Immature natural killer cell (primary cell): ENCODE results near the gene AK2. TPM values are rescaled to one million over a fixed set of nuclear protein-coding genes. Genes with fewer than 3 reads are reported as not detected.

ENCODE experiments used
- DNase-seq, 3 donors: peaks; one replicate each; pipeline ENCODE4 v3.0.0; 2022; ENCODE audit warnings: mixed read lengths in 1 of 3
- H3K27ac Mint-ChIP-seq, 6 donors: one replicate each; pipeline ENCODE4 v1.8.0; 2020; ENCODE audit warnings: mixed read lengths in 6 of 6, mild to moderate bottlenecking in 5 of 6, inconsistent platforms in 4 of 6, moderate library complexity in 3 of 6
- H3K27me3 Mint-ChIP-seq, 3 donors: one replicate each; pipeline ENCODE4 v1.8.0; 2020 to 2021; ENCODE audit warnings: low read depth in 3 of 3, mild to moderate bottlenecking in 3 of 3, mixed read lengths in 3 of 3, moderate library complexity in 3 of 3, inconsistent platforms in 1 of 3
- H3K36me3 Mint-ChIP-seq, 3 donors: one replicate each; pipeline ENCODE4 v1.8.0; 2020; ENCODE audit warnings: mixed read lengths in 3 of 3, inconsistent platforms in 2 of 3, mild to moderate bottlenecking in 2 of 3
- H3K4me1 Mint-ChIP-seq, 2 donors: one replicate each; pipeline ENCODE4 v1.8.0; 2020; ENCODE audit warnings: inconsistent platforms in 2 of 2, mild to moderate bottlenecking in 2 of 2, mixed read lengths in 2 of 2, moderate library complexity in 1 of 2
- H3K4me3 Mint-ChIP-seq, 5 donors: one replicate each; pipeline ENCODE4 v1.8.0; 2020; ENCODE audit warnings: mild to moderate bottlenecking in 5 of 5, mixed read lengths in 5 of 5, inconsistent platforms in 3 of 5, moderate library complexity in 3 of 5
- H3K9me3 Mint-ChIP-seq, 6 donors: one replicate each; pipeline ENCODE4 v1.8.0; 2020; ENCODE audit warnings: mild to moderate bottlenecking in 6 of 6, mixed read lengths in 6 of 6, inconsistent platforms in 4 of 6, moderate library complexity in 3 of 6
- polyA plus RNA-seq, 3 donors: library from polyadenylated mRNA; unstranded; fragments of 300-500 nt; fragmentation: Illumina TruSeq; gene quantifications; one replicate each; pipeline ENCODE4 v1.2.3, GENCODE V29; 2021

AK2 gene
- polyA plus RNA-seq, 3 donors from 2014 or later: 138 to 174 (median 143) TPM

DNA sequence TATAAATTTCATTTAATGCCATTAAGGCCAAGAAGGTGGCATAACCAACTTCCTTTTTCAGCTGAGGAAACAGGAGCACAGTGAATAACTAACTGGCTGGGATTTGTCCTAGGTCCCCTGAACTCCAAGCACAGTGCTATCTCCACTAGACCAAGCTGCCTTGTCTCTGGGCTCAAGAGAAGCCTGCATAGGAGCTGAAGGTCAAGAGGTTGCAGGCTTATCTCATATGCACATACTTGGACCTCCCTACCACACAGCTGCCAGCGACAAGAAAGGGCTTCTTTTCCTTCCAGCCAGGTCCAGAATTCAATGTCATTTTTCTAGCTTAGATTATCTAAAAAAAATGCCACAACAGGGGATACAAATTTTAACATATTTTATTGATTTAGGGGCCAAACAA lies 27.1 kb downstream of the AK2 start:
- Mint-ChIP-seq H3K27me3 (no peaks in the 10 kb centered on the region), H3K4me3 (no peak overlapping the region), H3K27ac (peak overlapping the region in 1 of 6 donors; percentile 24), H3K4me1 (no peaks in the 10 kb centered on the region), H3K9me3 (peaks cover 0 to 2% (median 0%) of the 10 kb centered on the region in 6 donors), H3K36me3 (peaks cover 40 to 68% (median 43%) of the 10 kb centered on the region in 3 donors)
- no peak for DNase-seq

DNA sequence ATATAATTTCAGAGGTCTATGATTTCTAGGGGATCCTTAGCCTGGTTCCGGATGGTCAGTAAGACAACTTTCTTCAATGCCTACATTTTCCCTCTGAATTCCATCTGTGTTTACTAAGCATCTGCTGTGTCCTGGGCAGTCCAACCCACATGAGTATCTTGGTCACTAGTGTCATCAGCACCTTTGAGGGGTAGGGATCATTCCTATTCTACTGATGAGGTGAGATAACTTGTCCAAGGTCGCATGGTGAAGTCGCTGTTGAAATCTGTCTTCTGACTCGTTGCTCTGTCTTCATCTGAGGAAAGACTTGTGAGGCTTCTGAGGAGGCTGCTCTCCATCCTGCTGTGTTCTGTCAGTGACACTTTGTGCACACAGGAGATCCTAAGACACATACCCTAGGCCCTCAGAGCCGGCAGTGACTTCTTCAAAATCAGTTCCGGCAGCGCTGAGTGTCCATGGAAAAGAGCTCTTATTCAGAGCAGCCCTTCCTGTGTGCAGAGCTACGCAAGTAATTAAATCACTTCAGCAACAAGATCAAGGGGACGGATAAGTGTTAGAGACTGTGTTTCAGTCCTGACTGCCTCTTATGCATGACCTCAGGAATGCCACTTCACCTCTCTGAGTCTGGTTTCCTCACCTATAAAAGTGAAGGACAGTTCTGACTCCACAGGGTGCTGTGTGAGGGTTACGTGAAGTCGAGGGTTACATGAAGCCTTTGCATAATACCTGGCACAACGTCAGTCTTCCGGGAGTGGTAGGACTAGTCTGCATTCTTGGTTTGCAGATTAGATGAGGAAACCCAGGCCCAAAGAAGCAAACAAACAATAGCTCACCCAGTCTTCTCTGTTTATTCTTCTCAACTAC lies 28.4 kb downstream of the AK2 start:
- Mint-ChIP-seq H3K27me3 (no peaks in the 10 kb centered on the region), H3K27ac (peak overlapping the region in 1 of 6 donors; percentile 20), H3K9me3 (peaks cover 0 to 2% (median 0%) of the 10 kb centered on the region in 6 donors), H3K4me1 (no peaks in the 10 kb centered on the region), H3K4me3 (no peak overlapping the region), H3K36me3 (peaks cover 32 to 58% (median 35%) of the 10 kb centered on the region in 3 donors)
- no peak for DNase-seq

DNA sequence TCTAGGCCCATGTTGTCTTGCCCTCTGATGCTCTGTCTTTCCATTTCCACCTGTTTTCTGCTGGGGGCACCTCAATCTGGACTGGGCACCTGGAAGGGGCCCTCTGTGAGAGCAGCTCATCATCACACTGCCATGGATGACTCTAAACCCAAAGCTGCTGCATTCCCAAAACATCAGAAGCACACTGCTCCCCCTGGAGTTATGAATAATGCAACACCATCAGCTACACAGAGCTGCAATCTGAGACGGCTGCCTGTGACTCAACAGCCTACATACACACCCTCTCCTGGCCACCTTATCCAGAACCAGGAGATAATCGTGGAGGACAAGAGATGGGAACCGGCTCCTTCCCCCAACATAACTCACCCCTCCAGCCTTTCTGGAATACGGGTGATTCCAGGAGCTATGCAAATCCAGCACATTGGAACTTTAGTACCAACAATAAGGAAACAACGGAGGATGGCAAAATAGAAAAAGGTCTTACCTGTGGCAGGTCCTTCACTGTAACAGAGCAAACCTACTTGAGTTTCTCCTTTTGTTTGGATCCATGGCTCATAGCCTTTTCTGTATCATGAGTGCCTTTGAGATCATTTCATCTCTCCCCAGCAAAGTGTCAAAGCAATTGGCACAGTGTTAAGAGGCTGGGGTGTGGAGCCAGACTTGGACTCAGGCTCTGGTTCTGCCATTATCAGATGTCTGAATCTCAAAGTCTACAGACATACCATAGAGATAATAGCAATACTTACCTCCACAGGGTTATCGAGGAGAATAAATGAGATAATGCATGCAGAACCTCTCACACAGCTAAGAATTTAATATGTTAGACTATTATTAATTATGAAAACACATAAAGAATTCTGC lies 29.3 kb downstream of the AK2 start:
- peaks cover 25 to 49% (median 27%) of the 10 kb centered on the region in 3 donors for H3K36me3 Mint-ChIP-seq

DNA sequence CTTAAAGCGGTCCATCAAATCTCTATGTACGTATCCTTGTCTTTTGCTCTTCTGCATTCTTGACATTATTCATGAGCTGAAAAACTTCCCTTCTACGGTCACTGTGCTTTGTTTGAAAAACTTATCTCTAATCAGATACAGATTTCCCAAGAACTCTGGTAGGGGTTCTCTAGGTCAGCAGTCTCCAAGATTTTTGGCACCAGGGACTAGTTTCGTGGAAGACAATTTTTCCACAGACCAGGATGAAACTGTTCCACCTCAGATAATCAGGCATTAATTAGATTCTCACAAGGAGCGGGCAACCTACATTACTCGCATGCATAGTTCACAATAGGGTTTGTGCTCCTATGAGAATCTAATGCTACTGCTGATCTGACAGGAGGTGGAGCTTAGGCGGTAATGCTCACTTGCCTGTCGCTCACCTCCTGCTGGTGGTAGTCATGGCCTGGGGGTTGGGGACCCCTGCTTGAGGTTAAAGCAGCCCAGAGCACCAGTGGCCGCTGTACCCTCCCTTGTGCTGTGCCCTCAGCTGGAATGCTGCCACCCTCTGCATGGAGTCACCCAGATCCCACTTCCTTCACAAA lies 30.8 kb downstream of the AK2 start:
- peaks cover 10 to 34% (median 23%) of the 10 kb centered on the region in 3 donors for H3K36me3 Mint-ChIP-seq
- H3K4me1 Mint-ChIP-seq: peaks cover 0 to 5% of the 10 kb centered on the region in 2 donors
- no peak overlapping the region for H3K27ac Mint-ChIP-seq
- peaks cover 0 to 2% (median 0%) of the 10 kb centered on the region in 6 donors for H3K9me3 Mint-ChIP-seq
- DNase-seq: no peak
- H3K4me3 Mint-ChIP-seq: no peak overlapping the region
- no peaks in the 10 kb centered on the region for H3K27me3 Mint-ChIP-seq

More for the DNA sequence above, 29.3 kb downstream of the AK2 start:
- H3K27me3 Mint-ChIP-seq: no peaks in the 10 kb centered on the region
- DNase-seq: no peak
- peaks cover 0 to 2% (median 0%) of the 10 kb centered on the region in 6 donors for H3K9me3 Mint-ChIP-seq
- H3K4me1 Mint-ChIP-seq: peaks cover 0 to 3% of the 10 kb centered on the region in 2 donors
- peak overlapping the region in 1 of 6 donors; percentile 14 for H3K27ac Mint-ChIP-seq
- no peak overlapping the region for H3K4me3 Mint-ChIP-seq

DNA sequence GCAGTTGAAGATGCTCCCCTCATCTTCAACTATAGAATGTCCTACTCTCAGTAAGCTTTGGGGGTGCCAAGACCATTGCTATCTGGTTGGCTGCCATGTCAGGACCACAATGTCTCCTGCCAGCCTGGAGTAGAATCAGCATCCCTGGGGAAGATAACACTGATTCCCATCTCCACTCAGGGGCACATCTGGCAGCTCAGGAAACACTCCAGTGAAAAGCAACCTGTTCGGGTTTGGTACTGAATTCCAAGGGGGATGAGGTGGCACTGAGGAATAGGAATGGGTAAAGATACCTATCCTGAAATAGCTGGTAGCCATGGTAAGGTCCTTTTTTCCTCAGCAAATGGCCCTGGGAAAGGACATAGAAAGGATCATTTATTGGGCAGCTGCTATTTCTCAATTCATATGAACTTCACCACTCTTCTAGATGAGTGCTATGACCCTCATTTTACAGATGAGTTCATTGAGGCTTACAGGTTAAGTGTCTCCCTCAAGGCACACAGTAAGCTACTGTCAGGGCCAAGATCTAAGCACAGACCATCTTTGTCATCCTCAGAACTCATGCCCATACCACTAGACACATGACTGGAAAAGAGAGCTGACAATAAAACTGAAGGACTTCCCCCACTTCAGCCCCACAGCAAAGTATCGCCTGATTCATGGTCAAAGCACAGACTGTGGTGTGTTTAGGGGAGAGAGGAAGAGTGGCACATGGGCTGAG lies 31.4 kb downstream of the AK2 start:
- H3K27ac Mint-ChIP-seq: peak overlapping the region in 2 of 6 donors; percentile 4 to 27
- H3K9me3 Mint-ChIP-seq: peaks cover 0 to 2% (median 0%) of the 10 kb centered on the region in 6 donors
- H3K4me3 Mint-ChIP-seq: no peak overlapping the region
- no peak for DNase-seq
- peaks cover 0 to 5% of the 10 kb centered on the region in 2 donors for H3K4me1 Mint-ChIP-seq
- no peaks in the 10 kb centered on the region for H3K27me3 Mint-ChIP-seq
- H3K36me3 Mint-ChIP-seq: peaks cover 10 to 29% (median 19%) of the 10 kb centered on the region in 3 donors

DNA sequence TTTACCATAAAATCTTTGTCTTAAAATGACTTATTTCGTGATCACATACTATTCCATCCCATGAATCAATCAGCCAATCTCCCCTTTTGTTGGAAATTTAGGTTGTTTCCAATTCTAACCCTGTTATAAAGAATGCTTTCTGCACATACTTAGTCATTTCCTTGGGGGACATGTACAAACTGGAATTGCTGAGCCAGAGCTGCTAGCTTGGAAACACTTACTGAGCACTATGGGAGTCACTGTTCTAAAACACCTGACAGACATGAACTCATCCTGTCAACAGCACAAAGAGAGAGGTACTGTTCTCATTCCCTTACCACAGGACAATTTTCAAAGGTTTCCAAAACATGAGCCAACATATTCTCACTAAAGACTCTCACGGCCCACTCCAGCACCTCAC lies 32.1 kb downstream of the AK2 start:
- peaks cover 0 to 5% of the 10 kb centered on the region in 2 donors for H3K4me1 Mint-ChIP-seq

DNA sequence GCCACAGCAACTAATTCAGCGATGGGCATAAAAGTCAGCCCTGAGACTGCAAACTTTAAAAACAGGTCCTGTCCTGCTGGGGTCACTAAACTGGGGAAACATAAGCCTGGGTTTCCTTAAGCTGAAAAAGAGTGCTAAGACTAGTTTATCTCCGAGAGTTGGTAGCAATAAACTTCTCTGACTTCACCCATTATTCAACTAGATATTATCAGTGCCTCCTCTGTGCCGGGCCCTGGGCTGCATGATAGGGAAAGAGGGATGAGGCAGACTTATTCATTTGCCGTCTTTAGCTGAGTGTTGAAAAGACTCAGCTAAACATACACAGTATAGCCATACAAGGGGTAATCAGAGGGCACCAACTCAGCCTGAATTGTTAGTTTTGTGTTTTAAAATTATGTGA lies 33.0 kb downstream of the AK2 start:
- H3K4me1 Mint-ChIP-seq: peaks cover 0 to 5% of the 10 kb centered on the region in 2 donors
- no peak overlapping the region for H3K4me3 Mint-ChIP-seq
- H3K27me3 Mint-ChIP-seq: no peaks in the 10 kb centered on the region
- no peak overlapping the region for H3K27ac Mint-ChIP-seq
- no peak for DNase-seq
- no peaks in the 10 kb centered on the region for H3K9me3 Mint-ChIP-seq
- H3K36me3 Mint-ChIP-seq: peaks cover 4 to 13% (median 10%) of the 10 kb centered on the region in 3 donors

More for the DNA sequence above, 32.1 kb downstream of the AK2 start:
- H3K9me3 Mint-ChIP-seq: no peaks in the 10 kb centered on the region
- H3K4me3 Mint-ChIP-seq: no peak overlapping the region
- no peaks in the 10 kb centered on the region for H3K27me3 Mint-ChIP-seq
- peaks cover 10 to 22% (median 16%) of the 10 kb centered on the region in 3 donors for H3K36me3 Mint-ChIP-seq
- DNase-seq: no peak
- peak overlapping the region in 2 of 6 donors; percentile 4 to 23 for H3K27ac Mint-ChIP-seq

DNA sequence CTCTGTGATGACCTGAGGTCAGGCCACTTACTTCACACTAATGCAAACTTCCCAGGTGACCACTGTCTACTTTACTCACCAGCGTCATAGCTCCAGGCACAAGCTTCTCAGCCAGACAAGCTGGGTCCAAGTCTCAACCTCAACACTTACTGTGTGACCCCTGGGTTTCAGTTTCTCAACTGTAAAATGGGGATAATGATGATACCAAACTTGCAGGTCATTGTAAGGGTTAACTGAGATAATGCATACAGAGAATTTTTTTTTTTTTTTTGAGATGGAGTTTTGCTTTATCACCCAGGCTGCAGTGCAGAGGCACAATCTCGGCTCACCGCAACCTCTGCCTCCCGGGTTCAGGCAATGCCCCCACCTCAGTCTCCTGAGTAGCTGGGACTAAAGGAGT lies 34.7 kb downstream of the AK2 start:
- Mint-ChIP-seq H3K27ac (no peak overlapping the region), H3K4me3 (no peak overlapping the region), H3K27me3 (peaks cover 1 to 5% (median 2%) of the 10 kb centered on the region in 3 donors), H3K9me3 (no peaks in the 10 kb centered on the region), H3K36me3 (peaks cover 0 to 5% (median 0%) of the 10 kb centered on the region in 3 donors), H3K4me1 (peaks cover 13 to 17% of the 10 kb centered on the region in 2 donors)
- no peak for DNase-seq

DNA sequence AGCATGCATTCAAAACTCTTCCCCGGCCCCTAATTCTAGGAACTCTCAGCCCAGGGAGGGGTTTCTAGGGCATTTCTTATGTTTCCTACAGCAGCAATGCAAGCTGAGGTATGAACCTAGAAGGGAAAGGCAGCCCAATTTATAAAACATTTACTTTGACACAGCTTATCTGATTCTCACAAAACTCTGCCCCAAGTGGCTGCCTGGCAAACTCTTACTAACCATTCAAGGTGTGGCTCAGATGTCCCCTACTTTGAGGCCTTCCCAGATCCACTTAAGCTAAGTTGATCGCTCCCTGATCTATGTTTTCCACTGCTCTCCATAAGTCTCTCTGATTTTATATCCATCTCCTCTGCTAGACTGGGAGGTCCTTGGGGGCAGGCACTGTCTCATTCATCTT lies 35.4 kb downstream of the AK2 start:
- peaks cover 1 to 5% (median 2%) of the 10 kb centered on the region in 3 donors for H3K27me3 Mint-ChIP-seq
- no peaks in the 10 kb centered on the region for H3K9me3 Mint-ChIP-seq
- peaks cover 13 to 17% of the 10 kb centered on the region in 2 donors for H3K4me1 Mint-ChIP-seq
- DNase-seq: no peak
- H3K4me3 Mint-ChIP-seq: no peak overlapping the region
- no peak overlapping the region for H3K27ac Mint-ChIP-seq
- H3K36me3 Mint-ChIP-seq: peaks cover 0 to 5% (median 0%) of the 10 kb centered on the region in 3 donors

DNA sequence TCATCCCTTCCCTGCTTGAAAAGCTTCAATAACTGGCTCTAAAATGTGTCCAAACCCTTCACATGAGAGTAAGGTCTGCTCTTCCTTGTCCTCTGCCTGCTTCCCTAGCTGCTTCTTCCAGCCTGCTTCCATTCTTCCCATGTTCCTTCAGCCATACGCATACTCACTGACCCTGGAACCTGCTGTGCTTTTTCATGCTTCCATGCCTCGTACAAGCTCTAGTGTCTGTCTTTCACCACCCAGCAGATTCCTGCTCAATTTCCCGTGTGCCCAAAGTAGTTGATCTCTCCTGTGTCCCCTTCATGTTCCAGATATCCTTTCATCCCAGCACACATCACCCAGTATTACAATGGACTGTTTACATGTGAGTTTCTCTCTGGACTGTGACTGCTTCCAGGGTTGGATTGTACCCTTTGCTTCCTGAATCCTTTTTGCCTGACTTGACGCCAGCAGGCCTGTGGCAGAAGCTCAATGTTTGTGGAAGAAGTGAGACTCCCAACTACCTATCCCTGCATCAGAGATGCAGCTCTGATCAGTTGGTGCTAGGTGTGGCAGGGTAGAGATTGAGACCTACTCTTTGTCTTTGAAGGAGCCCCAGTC lies 36.2 kb downstream of the AK2 start:
- DNase-seq: no peak
- no peak overlapping the region for H3K4me3 Mint-ChIP-seq
- peaks cover 0 to 1% (median 0%) of the 10 kb centered on the region in 3 donors for H3K36me3 Mint-ChIP-seq
- peaks cover 13 to 17% of the 10 kb centered on the region in 2 donors for H3K4me1 Mint-ChIP-seq
- H3K27me3 Mint-ChIP-seq: peaks cover 1 to 5% (median 2%) of the 10 kb centered on the region in 3 donors
- H3K9me3 Mint-ChIP-seq: no peaks in the 10 kb centered on the region
- H3K27ac Mint-ChIP-seq: peak overlapping the region in 1 of 6 donors; percentile 40

DNA sequence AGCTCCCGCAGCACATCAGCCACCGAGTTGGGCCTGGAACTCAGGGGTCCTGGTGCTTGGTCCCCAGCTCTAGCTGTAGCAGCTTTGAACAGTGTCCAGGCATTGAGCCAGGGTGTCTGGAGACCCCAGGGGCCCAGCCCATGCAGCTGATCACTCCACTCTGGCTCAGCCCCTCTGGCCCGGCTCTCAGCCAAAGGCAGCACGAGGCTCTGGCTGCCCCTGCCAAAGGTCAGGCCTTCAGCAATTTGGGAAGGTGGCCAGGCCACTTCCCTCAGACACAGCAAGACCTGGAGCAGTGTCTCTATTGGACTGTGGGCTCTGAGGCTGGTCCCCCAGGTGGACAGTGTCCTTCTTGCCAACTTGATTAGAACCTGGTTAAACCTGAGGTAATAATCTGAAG lies 37.7 kb downstream of the AK2 start:
- Mint-ChIP-seq H3K4me1 (peaks cover 13 to 17% of the 10 kb centered on the region in 2 donors), H3K36me3 (no peaks in the 10 kb centered on the region), H3K27ac (no peak overlapping the region), H3K27me3 (peaks cover 1 to 5% (median 2%) of the 10 kb centered on the region in 3 donors), H3K9me3 (no peaks in the 10 kb centered on the region), H3K4me3 (no peak overlapping the region)
- DNase-seq: no peak

DNA sequence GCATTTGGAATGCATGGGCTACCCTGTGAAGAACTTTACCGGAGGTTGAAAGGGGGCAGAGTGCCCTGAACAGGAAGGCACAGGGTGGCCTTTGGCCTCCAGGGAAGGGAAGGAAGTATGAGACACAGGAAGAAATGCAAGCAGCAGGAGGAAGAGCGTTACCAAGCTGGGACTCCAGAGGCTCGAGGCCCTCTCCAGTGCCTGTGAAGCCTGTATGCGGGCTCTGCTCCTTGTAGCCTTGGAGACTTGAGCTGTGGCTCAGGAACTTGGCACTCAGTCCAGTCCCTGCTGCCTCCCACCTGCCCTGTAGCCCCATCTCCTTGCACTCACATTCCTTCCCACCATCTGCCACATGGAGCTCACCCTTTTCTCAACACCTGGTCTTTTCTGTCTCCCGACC lies 38.6 kb downstream of the AK2 start:
- Mint-ChIP-seq H3K36me3 (no peaks in the 10 kb centered on the region), H3K27me3 (peaks cover 1 to 5% (median 2%) of the 10 kb centered on the region in 3 donors), H3K4me3 (no peak overlapping the region), H3K27ac (peak overlapping the region in 1 of 6 donors; percentile 80), H3K9me3 (no peaks in the 10 kb centered on the region), H3K4me1 (peaks cover 14 to 17% of the 10 kb centered on the region in 2 donors)
- no peak for DNase-seq
